Activated CD8-positive, alpha-beta T cell treated with anti-CD3 and anti-CD28 coated beads for 36 hours (primary cell): ENCODE data around the gene EMC8. TPM values are rescaled to one million over a fixed set of nuclear protein-coding genes. Genes with fewer than 3 reads are reported as not detected.

Experiments used
- ATAC-seq: fragments of 200-7000 bp; cut with Tn5 transposase; one replicate; pipeline ENCODE4 v1.10.0; 2021; ENCODE audit warnings: mild to moderate bottlenecking, moderate library complexity
- CTCF ChIA-PET: fragments of 350-600 bp; sonication (Branson Sonifier 250); formaldehyde crosslinking; loops from one replicate; lab custom pipeline; 2021; ENCODE audit warnings: antibody characterized with exemption; lab: Charles Lee
- POLR2A ChIA-PET: fragments of 350-600 bp; sonication (Branson Sonifier 250); formaldehyde crosslinking; loops from one replicate; lab custom pipeline; 2021; ENCODE audit warnings: antibody characterized with exemption; lab: Charles Lee
- DNase-seq: peaks from one replicate; pipeline ENCODE4 v3.0.0-alpha.2; 2020
- H3K27ac Mint-ChIP-seq: one replicate; pipeline ENCODE4 v1.8.0; 2021; ENCODE audit warnings: mild to moderate bottlenecking, mixed read lengths
- H3K27me3 Mint-ChIP-seq: one replicate; pipeline ENCODE4 v1.8.0; 2021; ENCODE audit warnings: mixed read lengths
- H3K36me3 Mint-ChIP-seq: one replicate; pipeline ENCODE4 v1.8.0; 2021; ENCODE audit warnings: low read depth, mixed read lengths
- H3K4me1 Mint-ChIP-seq: one replicate; pipeline ENCODE4 v1.8.0; 2021; ENCODE audit warnings: low read depth, mixed read lengths
- H3K4me3 Mint-ChIP-seq: one replicate; pipeline ENCODE4 v1.8.0; 2021; ENCODE audit warnings: mild to moderate bottlenecking, moderate library complexity, mixed read lengths
- H3K9me3 Mint-ChIP-seq: one replicate; pipeline ENCODE4 v1.8.0; 2021; ENCODE audit warnings: mixed read lengths
- intact Hi-C: fragments of 100-400 bp; cut with micrococcal nuclease; formaldehyde crosslinking; loops from one replicate; pipeline ENCODE4 v1.10.0; 2022
- total RNA-seq, 2 experiments: library from RNA; stranded (reverse); gene quantifications; one replicate each; pipeline ENCODE4 v1.2.3, GENCODE V29; 2021
- TF ChIP-seq, protein P1 (sequence below): fragments of 200-600 bp; IDR thresholded peaks from one replicate; pipeline ENCODE4 v1.8.0; 2022; ENCODE audit warnings: antibody characterized with exemption, mild to moderate bottlenecking

EMC8 gene
- total RNA-seq, 2 experiments from 2014 or later = 32.4 to 38.6 TPM

DNA sequence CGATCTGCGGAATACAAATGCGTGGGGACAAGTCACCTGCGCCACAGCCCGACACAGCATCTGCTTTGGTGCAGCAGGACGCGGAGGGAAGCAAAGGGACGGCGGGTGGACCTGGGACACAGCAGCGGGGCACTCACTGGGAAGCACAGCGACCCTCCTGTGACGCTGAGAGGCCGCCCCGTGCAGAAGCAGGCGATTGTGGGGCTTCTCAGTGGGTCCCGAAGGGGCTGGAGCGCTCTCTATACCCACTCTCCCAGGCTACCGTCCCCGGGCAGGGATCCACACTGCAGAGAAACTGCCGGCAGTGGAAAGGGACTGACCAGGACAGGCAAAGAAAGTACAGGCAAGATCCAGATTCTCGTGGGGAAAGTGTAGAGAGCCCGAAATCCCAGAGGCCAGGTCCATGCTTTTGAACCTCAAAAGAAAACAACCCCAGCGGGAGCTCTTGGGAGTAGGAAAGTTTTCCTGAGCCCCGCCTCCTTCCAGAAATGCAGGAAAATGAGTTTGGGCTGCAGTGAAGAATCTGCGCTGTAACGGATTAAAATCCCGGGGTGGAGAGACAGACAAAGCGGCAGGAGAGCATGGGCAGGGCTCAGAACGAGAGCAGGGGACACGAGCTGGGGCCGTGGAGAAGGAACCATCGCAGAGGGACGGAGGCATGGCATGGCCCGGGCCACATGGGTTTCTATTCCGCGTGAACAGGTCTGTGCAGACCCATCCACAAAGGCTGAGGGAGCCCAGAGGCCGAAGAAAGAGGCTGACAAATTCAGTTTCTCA lies 12.9 kb upstream of the EMC8 start:
- intact Hi-C loops = no loop called here
- ATAC-seq (no peak), DNase-seq (no peak)
- TF ChIP-seq, protein P1, sequence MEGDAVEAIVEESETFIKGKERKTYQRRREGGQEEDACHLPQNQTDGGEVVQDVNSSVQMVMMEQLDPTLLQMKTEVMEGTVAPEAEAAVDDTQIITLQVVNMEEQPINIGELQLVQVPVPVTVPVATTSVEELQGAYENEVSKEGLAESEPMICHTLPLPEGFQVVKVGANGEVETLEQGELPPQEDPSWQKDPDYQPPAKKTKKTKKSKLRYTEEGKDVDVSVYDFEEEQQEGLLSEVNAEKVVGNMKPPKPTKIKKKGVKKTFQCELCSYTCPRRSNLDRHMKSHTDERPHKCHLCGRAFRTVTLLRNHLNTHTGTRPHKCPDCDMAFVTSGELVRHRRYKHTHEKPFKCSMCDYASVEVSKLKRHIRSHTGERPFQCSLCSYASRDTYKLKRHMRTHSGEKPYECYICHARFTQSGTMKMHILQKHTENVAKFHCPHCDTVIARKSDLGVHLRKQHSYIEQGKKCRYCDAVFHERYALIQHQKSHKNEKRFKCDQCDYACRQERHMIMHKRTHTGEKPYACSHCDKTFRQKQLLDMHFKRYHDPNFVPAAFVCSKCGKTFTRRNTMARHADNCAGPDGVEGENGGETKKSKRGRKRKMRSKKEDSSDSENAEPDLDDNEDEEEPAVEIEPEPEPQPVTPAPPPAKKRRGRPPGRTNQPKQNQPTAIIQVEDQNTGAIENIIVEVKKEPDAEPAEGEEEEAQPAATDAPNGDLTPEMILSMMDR = no peak
- Mint-ChIP-seq H3K36me3 (no peaks in the 10 kb centered on the region), H3K4me1 (no peaks in the 10 kb centered on the region), H3K9me3 (no peaks in the 10 kb centered on the region), H3K4me3 (no peak overlapping the region), H3K27ac (no peak overlapping the region), H3K27me3 (peaks cover 11% of the 10 kb centered on the region)
- CTCF ChIA-PET = interaction anchor here (0.9 to 1.3 kb wide), 3 partner anchors 9 to 14 kb away, joined by 3 to 6 read pairs (median 3); no protein-coding TSS in a partner anchor
- POLR2A ChIA-PET = interaction anchor here (1.0 to 2.3 kb wide), 2 partner anchors 11 to 87 kb away, joined by 4 to 7 read pairs; partner anchors contain the start of gene IRF8

DNA sequence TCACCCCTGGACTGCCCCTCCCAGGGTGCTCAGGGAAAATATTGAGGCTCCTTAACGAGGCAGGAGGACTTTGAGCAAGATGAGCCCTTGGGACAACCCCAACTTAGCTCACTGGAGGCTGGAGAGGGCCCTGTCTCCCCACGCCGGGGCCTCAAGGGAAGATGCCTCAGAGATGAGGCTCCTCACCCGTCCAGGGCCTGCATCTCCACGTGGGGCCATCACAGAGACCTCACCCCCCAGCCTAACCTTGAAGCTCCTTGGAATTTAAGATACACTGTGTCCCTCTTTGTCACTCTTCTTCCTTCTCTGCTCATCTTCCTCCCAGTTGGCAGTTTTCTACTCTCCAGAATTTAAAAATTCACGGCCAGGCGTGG lies 11.4 kb upstream of the EMC8 start:
- no peak overlapping the region for H3K4me3 Mint-ChIP-seq
- H3K27ac Mint-ChIP-seq = no peak overlapping the region
- H3K4me1 Mint-ChIP-seq = no peaks in the 10 kb centered on the region
- peaks cover 12% of the 10 kb centered on the region for H3K36me3 Mint-ChIP-seq
- intact Hi-C loops = no loop called here
- ChIA-PET POLR2A (interaction anchor here (1.8 kb wide), 1 partner anchor 13 kb away, joined by 6 read pairs; no protein-coding TSS in a partner anchor), CTCF (interaction anchor here (0.5 to 2.8 kb wide), 5 partner anchors 8 to 84 kb away, joined by 3 to 16 read pairs (median 5); no protein-coding TSS in a partner anchor)
- DNase-seq (no peak), ATAC-seq (no peak)
- peaks cover 11% of the 10 kb centered on the region for H3K27me3 Mint-ChIP-seq
- no peaks in the 10 kb centered on the region for H3K9me3 Mint-ChIP-seq
- TF ChIP-seq, protein P1 = no peak

DNA sequence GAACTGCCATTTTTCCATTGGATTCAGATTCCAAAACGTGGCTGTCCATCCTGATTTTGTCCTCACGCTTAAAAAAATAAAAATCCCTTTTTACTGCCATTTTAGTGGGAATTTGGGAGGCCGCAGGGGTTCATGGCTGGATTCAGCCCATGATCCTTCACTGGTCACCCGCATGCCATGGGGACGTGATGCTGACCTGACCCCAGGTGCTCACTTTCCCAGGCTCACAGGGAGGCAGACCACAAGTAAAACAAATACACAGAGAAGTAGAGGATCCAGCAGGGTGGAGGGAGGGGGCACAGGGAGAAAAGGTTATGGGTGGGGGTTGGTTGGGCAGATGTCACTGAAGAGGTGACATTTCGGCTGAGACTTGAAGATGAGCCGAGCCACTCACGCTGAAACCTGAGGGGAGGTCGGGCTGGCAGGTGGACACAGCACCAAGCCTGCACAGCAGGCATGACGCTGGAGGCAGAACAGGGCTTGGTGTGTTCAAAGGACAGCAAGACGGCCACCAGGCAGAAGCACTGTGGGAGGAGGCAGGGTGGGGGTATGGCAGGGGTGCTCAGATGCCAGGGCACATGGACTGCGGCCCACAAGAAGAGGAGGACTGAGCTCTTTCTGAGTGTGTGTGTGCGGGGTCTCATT lies 10.9 kb upstream of the EMC8 start:
- Mint-ChIP-seq H3K4me1 (no peaks in the 10 kb centered on the region), H3K27me3 (peaks cover 11% of the 10 kb centered on the region), H3K36me3 (peaks cover 16% of the 10 kb centered on the region), H3K27ac (no peak overlapping the region), H3K9me3 (no peaks in the 10 kb centered on the region), H3K4me3 (no peak overlapping the region)
- ATAC-seq (no peak), DNase-seq (no peak)
- intact Hi-C loops = no loop called here
- TF ChIP-seq, protein P1 = no peak
- POLR2A ChIA-PET = interaction anchor here (1.8 kb wide), 1 partner anchor 12 kb away, joined by 6 read pairs; no protein-coding TSS in a partner anchor
- CTCF ChIA-PET = interaction anchor here (0.9 to 2.8 kb wide), 5 partner anchors 9 to 84 kb away, joined by 4 to 16 read pairs (median 6); no protein-coding TSS in a partner anchor

DNA sequence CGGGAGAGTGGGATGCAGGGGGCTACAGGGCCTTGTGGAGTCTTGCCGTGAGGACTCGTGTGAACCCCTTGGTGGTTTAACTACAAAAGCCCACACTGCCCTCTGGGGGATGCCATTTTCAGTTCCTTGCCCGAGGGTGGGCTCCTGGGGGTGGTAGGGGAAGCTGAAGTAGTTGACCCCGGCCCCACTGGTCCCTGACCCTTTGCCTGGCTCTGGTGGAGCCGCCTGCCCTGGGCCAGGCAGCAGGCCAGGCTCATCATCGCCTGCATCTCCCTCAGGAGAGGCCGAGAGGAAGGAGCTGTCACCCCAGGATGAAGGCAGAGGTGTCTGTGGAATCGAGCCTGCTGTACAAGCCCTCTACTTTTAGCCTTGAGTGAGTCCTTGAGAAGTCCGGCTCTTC lies 10.3 kb upstream of the EMC8 start:
- H3K27me3 Mint-ChIP-seq = peaks cover 11% of the 10 kb centered on the region
- ATAC-seq (no peak), DNase-seq (no peak)
- no peaks in the 10 kb centered on the region for H3K4me1 Mint-ChIP-seq
- ChIA-PET POLR2A (interaction anchor here (1.8 kb wide), 1 partner anchor 12 kb away, joined by 6 read pairs; no protein-coding TSS in a partner anchor), CTCF (interaction anchor here (1.2 to 2.8 kb wide), 2 partner anchors 9 to 12 kb away, joined by 6 to 16 read pairs; no protein-coding TSS in a partner anchor)
- H3K27ac Mint-ChIP-seq = no peak overlapping the region
- H3K4me3 Mint-ChIP-seq = no peak overlapping the region
- intact Hi-C loops = no loop called here
- peaks cover 22% of the 10 kb centered on the region for H3K36me3 Mint-ChIP-seq
- TF ChIP-seq, protein P1 = no peak
- H3K9me3 Mint-ChIP-seq = no peaks in the 10 kb centered on the region
